Activated T-cell treated with anti-CD3 and anti-CD28 coated beads, Interleukin-2, amount 50 U/mL, for 72 hours (primary cell): ENCODE data around the gene WSB2. TPM values are rescaled to one million over a fixed set of nuclear protein-coding genes. Genes with fewer than 3 reads are reported as not detected.

Experiments used
- ATAC-seq, 2 donors: fragments of 150-1000 bp; cut with Tn5 transposase; replicated peaks in 1 of 2; 2 replicates each; pipeline ENCODE4 v1.10.0; 2021; ENCODE audit warnings: moderate library complexity in 2 of 2, mild to moderate bottlenecking in 1 of 2
- DNase-seq, 2 donors: peaks; one replicate each; pipeline ENCODE4 v3.0.0; 2021 to 2022; ENCODE audit warnings: mixed read lengths in 1 of 2
- H3K27ac Mint-ChIP-seq: one replicate; pipeline ENCODE4 v1.8.0; 2022; ENCODE audit warnings: mild to moderate bottlenecking, moderate library complexity, mixed read lengths
- H3K27me3 Mint-ChIP-seq: one replicate; pipeline ENCODE4 v1.8.0; 2022; ENCODE audit warnings: low read depth, mixed read lengths
- H3K36me3 Mint-ChIP-seq, 2 donors: one replicate each; pipeline ENCODE4 v1.8.0; 2022; ENCODE audit warnings: mixed read lengths in 2 of 2, mild to moderate bottlenecking in 1 of 2; ENCODE audit not compliant: insufficient read depth in 2 of 2
- H3K4me1 Mint-ChIP-seq: one replicate; pipeline ENCODE4 v1.8.0; 2022; ENCODE audit warnings: low read depth, mixed read lengths
- H3K4me3 Mint-ChIP-seq, 2 donors: one replicate each; pipeline ENCODE4 v1.8.0; 2022; ENCODE audit warnings: mild to moderate bottlenecking in 2 of 2, mixed read lengths in 2 of 2, moderate library complexity in 2 of 2
- H3K9me3 Mint-ChIP-seq, 2 donors: one replicate each; pipeline ENCODE4 v1.8.0; 2022; ENCODE audit warnings: mixed read lengths in 2 of 2
- total RNA-seq, 2 donors: library from RNA; stranded (reverse); gene quantifications; one replicate each; pipeline ENCODE4 v1.2.3, GENCODE V29; 2022

Gene WSB2
- total RNA-seq, 2 donors from 2014 or later: 41.6 to 69.7 TPM

- Mint-ChIP-seq H3K27me3 (no peaks in the 10 kb centered on the region), H3K4me1 (peaks cover 45% of the 10 kb centered on the region), H3K9me3 (no peaks in the 10 kb centered on the region), H3K4me3 (no peak overlapping the region), H3K36me3 (peaks cover 8 to 12% of the 10 kb centered on the region in 2 donors), H3K27ac (peak overlapping the region; percentile 21)
- ATAC-seq: no peak
- DNase-seq: no peak
Measured at GRCh38 chr12:118058227-118058626, 2.8 kb downstream of the WSB2 start.

- ATAC-seq: no peak
- no peak for DNase-seq
- H3K27ac Mint-ChIP-seq: no peak overlapping the region
- no peaks in the 10 kb centered on the region for H3K9me3 Mint-ChIP-seq
- peaks cover 5 to 14% of the 10 kb centered on the region in 2 donors for H3K36me3 Mint-ChIP-seq
- H3K4me1 Mint-ChIP-seq: peaks cover 59% of the 10 kb centered on the region
- no peaks in the 10 kb centered on the region for H3K27me3 Mint-ChIP-seq
- H3K4me3 Mint-ChIP-seq: no peak overlapping the region
Measured at GRCh38 chr12:118055865-118056773, 4.9 kb downstream of the WSB2 start.

DNA sequence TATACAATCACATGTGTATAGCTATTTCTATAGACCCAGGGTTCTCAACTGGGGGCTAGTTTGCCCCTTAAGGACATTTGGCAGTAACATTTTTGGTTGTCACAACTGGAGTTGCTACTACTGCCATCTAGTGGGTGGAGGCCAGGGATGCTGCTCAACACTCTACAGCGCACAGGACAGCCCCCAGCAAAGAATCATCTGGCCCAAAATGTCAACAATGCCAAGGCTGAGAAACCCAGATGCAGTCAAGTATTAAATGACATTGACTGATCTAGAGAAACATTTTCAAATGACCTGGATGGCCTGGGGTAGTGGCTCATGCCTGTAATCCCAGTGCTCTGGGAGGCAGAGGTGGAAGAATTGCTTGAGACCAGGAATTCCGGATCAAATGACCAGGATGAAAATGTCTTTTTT lies 5.8 kb downstream of the WSB2 start:
- Mint-ChIP-seq H3K36me3 (peaks cover 6 to 23% of the 10 kb centered on the region in 2 donors), H3K27me3 (no peaks in the 10 kb centered on the region), H3K4me1 (peaks cover 64% of the 10 kb centered on the region), H3K9me3 (no peaks in the 10 kb centered on the region), H3K4me3 (no peak overlapping the region), H3K27ac (no peak overlapping the region)
- DNase-seq (peak; percentile 77 to 80), ATAC-seq (peak; percentile 59 to 70)

- Mint-ChIP-seq H3K4me3 (peak overlapping the region; percentile 21 to 64), H3K27me3 (no peaks in the 10 kb centered on the region), H3K4me1 (peaks cover 48% of the 10 kb centered on the region), H3K27ac (peak overlapping the region; percentile 69), H3K9me3 (no peaks in the 10 kb centered on the region), H3K36me3 (peaks cover 9 to 29% of the 10 kb centered on the region in 2 donors)
- DNase-seq (no peak), ATAC-seq (no peak)
Measured at GRCh38 chr12:118053071-118053985, 7.7 kb downstream of the WSB2 start.

- DNase-seq (peak; percentile 60 to 66), ATAC-seq (peak; percentile 71 to 73)
- Mint-ChIP-seq H3K4me3 (peak overlapping the region; percentile 21 to 64), H3K4me1 (peaks cover 48% of the 10 kb centered on the region), H3K27me3 (no peaks in the 10 kb centered on the region), H3K9me3 (no peaks in the 10 kb centered on the region), H3K36me3 (peaks cover 9 to 29% of the 10 kb centered on the region in 2 donors), H3K27ac (peak overlapping the region; percentile 69)
Measured at GRCh38 chr12:118052324-118053070, 8.5 kb downstream of the WSB2 start.

DNA sequence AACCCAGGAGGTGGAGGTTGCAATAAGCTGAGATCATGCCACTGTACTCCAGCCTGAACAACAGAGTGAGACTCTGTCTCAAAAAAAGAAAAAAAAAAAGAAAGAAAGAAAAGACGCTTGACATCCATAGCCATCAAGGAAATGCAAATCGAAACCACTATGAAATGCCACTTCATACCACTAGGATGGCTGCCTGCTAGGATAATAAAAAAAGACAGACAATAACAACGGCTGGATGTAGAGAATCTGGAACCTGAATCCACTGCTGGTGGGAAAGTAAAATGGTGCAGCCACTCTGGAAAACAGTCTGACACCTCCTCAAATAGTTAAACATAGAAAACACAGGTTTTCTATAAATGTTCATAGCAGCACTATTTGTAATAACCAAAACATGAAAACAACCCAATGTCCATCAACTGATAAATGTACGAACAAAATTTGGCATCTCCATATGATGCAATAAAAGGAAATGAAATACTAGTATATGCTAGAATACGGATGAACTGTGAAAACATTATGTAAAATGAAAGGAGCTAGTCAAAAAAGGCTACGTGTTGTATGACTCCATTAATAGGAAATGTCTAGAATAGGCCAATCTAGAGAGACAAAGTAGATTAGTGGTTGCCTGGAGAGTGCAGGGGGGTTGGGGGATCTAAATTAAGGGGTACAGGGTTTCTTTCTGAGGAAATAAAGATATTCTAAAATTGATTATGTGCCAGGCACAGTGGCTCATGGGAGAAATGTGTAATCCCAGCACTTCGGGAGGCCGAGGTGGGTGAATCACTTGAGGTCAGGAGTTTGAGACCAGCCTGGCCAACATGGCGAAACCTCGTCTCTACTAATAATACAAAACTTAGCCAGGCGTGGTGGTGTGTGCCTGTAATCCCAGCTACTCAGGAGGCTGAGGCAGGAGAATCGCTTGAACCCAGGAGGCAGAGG lies 9.7 kb downstream of the WSB2 start:
- peaks cover 9 to 29% of the 10 kb centered on the region in 2 donors for H3K36me3 Mint-ChIP-seq
- peak overlapping the region; percentile 21 to 64 for H3K4me3 Mint-ChIP-seq
- peak overlapping the region; percentile 69 for H3K27ac Mint-ChIP-seq
- H3K27me3 Mint-ChIP-seq: no peaks in the 10 kb centered on the region
- ATAC-seq (peak; percentile 60 to 68), DNase-seq (peak; percentile 34 to 39)
- H3K4me1 Mint-ChIP-seq: peaks cover 58% of the 10 kb centered on the region
- H3K9me3 Mint-ChIP-seq: no peaks in the 10 kb centered on the region

- H3K27me3 Mint-ChIP-seq: no peaks in the 10 kb centered on the region
- DNase-seq: no peak
- H3K27ac Mint-ChIP-seq: peak overlapping the region; percentile 75
- peaks cover 13 to 41% of the 10 kb centered on the region in 2 donors for H3K36me3 Mint-ChIP-seq
- no peak overlapping the region for H3K4me3 Mint-ChIP-seq
- ATAC-seq: no peak
- H3K9me3 Mint-ChIP-seq: no peaks in the 10 kb centered on the region
- H3K4me1 Mint-ChIP-seq: peaks cover 68% of the 10 kb centered on the region
Measured at GRCh38 chr12:118046430-118046829, 14.5 kb downstream of the WSB2 start.

DNA sequence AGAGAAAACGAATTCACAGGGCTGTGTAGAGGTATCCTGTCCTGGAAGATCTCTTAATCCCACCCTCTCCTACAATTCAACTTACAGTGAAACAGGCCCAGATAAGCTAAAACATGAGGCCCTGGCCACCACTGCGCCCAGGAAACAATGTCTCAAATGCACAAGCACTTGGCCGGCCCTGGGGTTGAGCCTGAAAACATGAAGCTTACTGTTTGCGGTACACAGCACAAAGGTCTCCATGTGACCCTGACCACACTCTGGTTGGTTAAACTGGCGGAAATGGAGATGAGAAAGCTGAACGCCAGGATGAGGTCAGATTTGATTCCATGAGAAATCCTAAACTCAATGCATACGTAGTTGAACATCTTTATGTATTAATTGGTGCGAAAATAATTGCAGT lies 16.4 kb downstream of the WSB2 start:
- Mint-ChIP-seq H3K27ac (peak overlapping the region; percentile 94), H3K4me1 (peaks cover 65% of the 10 kb centered on the region), H3K9me3 (no peaks in the 10 kb centered on the region), H3K36me3 (peaks cover 9 to 27% of the 10 kb centered on the region in 2 donors), H3K27me3 (no peaks in the 10 kb centered on the region), H3K4me3 (peak overlapping the region; percentile 56 to 80)
- ATAC-seq: peak in 1 of 2 donors; percentile 15
- no peak for DNase-seq

GRCh38 chr12:118044075-118044474 lies 16.9 kb downstream of the WSB2 start:
- Mint-ChIP-seq H3K4me1 (peaks cover 65% of the 10 kb centered on the region), H3K36me3 (peaks cover 11 to 26% of the 10 kb centered on the region in 2 donors), H3K27ac (peak overlapping the region; percentile 94), H3K27me3 (no peaks in the 10 kb centered on the region), H3K9me3 (no peaks in the 10 kb centered on the region), H3K4me3 (peak overlapping the region; percentile 56 to 80)
- ATAC-seq (peak; percentile 62 to 72), DNase-seq (peak in 1 of 2 donors; percentile 42)

- ATAC-seq: peak in 1 of 2 donors; percentile 29
Measured at GRCh38 chr12:118042091-118042490, 18.9 kb downstream of the WSB2 start.

DNA sequence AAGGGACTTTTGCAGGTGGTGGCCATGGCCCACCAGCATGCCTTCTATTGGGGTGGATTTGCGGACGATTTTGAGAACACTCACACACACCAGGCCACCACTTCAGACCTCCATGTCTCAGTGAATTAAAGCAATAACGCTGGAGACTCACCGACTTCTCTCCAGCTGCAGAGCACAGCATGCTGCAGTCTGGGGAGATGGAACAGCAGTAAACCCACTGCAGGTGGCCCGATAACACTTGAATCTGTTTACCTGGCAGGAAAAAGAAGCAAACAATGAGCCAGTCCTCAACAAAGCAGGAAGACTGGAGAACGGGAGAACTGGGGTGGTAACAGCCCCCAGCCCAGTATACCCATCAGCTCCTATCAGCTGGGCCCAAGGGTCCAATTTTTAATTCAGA lies 22.8 kb downstream of the WSB2 start:
- Mint-ChIP-seq H3K4me3 (no peak overlapping the region), H3K4me1 (peaks cover 80% of the 10 kb centered on the region), H3K36me3 (peaks cover 22 to 50% of the 10 kb centered on the region in 2 donors), H3K27ac (peak overlapping the region; percentile 74), H3K27me3 (no peaks in the 10 kb centered on the region), H3K9me3 (no peaks in the 10 kb centered on the region)
- DNase-seq (no peak), ATAC-seq (no peak)

More at GRCh38 chr12:118042091-118042490, 18.9 kb downstream of the WSB2 start:
- Mint-ChIP-seq H3K4me3 (peak overlapping the region in 1 of 2 donors; percentile 13), H3K9me3 (no peaks in the 10 kb centered on the region), H3K27me3 (no peaks in the 10 kb centered on the region), H3K4me1 (peaks cover 80% of the 10 kb centered on the region), H3K36me3 (peaks cover 12 to 29% of the 10 kb centered on the region in 2 donors), H3K27ac (peak overlapping the region; percentile 91)
- DNase-seq: no peak
